HUES64 (cell line): ENCODE data around the gene FIBP.

Source experiments
- H3K27ac ChIP-seq: 2 replicates; pipeline ENCODE4 v1.7.0; 2013; ENCODE audit warnings: low read depth, low read length, inconsistent platforms
- H3K27me3 ChIP-seq: 2 replicates; pipeline ENCODE4 v1.6.1; 2013; ENCODE audit warnings: mild to moderate bottlenecking, low read length; ENCODE audit not compliant: insufficient read depth
- H3K36me3 ChIP-seq: 2 replicates; pipeline ENCODE4 v1.6.1; 2013; ENCODE audit warnings: mild to moderate bottlenecking, low read length; ENCODE audit not compliant: insufficient read depth
- H3K4me1 ChIP-seq: 2 replicates; pipeline ENCODE4 v1.6.1; 2013; ENCODE audit warnings: mild to moderate bottlenecking, low read length, moderate library complexity; ENCODE audit not compliant: insufficient read depth
- H3K4me3 ChIP-seq: 2 replicates; pipeline ENCODE4 v1.5.1; 2013; ENCODE audit warnings: mild to moderate bottlenecking, low read length, moderate library complexity
- H3K9ac ChIP-seq: 2 replicates; pipeline ENCODE4 v1.6.1; 2013; ENCODE audit warnings: mild to moderate bottlenecking, low read depth, low read length
- H3K9me3 ChIP-seq: 2 replicates; pipeline ENCODE4 v1.6.1; 2013; ENCODE audit warnings: low read depth, low read length; ENCODE audit not compliant: insufficient read depth
- WGBS: fragments of 150-250, 120-280 bp; methylation state at CpG from one replicate; pipeline ENCODE4 v1.1.7; 2013; ENCODE audit warnings: missing lambda C conversion rate; 5-methylcytosine and 5-hydroxymethylcytosine counted together

The FIBP gene

GRCh38 chr11:65873318-65874156 lies 14.7 kb downstream of the FIBP start:
- H3K9me3 ChIP-seq = no peaks in the 10 kb centered on the region
- no peaks in the 10 kb centered on the region for H3K36me3 ChIP-seq
- no peak overlapping the region for H3K27ac ChIP-seq
- 10% methylated on average over 54 of the region's 54 CpGs for WGBS
- H3K4me3 ChIP-seq = peak overlapping the region; percentile 80
- peak overlapping the region; percentile 39; the same call in 1 of the 2 replicates for H3K9ac ChIP-seq
- H3K4me1 ChIP-seq = no peaks in the 10 kb centered on the region; the same call in 1 of the 2 replicates
- H3K27me3 ChIP-seq = peaks cover 15% of the 10 kb centered on the region

GRCh38 chr11:65872586-65873317 lies 15.5 kb downstream of the FIBP start, which contains the start of gene EFEMP2:
TSS of gene EFEMP2 (minus strand) at chr11:65872800. CDS start at chr11:65872354, 446 bp downstream.
- under 1% methylated on average over 69 of the region's 69 CpGs for WGBS
- Histone ChIP-seq H3K9ac (peak within 1 kb of the TSS; percentile 61), H3K27ac (no peak within 1 kb of the TSS), H3K4me1 (no peaks in the 10 kb centered on the region; the same call in 1 of the 2 replicates), H3K36me3 (no peaks in the 10 kb centered on the region), H3K4me3 (peak within 1 kb of the TSS; percentile 80), H3K9me3 (no peaks in the 10 kb centered on the region), H3K27me3 (peaks cover 15% of the 10 kb centered on the region)

- H3K27ac ChIP-seq = no peak overlapping the region
- no peaks in the 10 kb centered on the region for H3K9me3 ChIP-seq
- peak overlapping the region; percentile 61 for H3K9ac ChIP-seq
- WGBS = 33% methylated on average over 26 of the region's 26 CpGs
- peak overlapping the region; percentile 80 for H3K4me3 ChIP-seq
- no peaks in the 10 kb centered on the region; the same call in 1 of the 2 replicates for H3K4me1 ChIP-seq
- no peaks in the 10 kb centered on the region for H3K36me3 ChIP-seq
- peaks cover 15% of the 10 kb centered on the region for H3K27me3 ChIP-seq
These were observed 16.3 kb downstream of the FIBP start for GRCh38 chr11:65871811-65872548.

GRCh38 chr11:65870706-65871681 lies 17.3 kb downstream of the FIBP start:
- Histone ChIP-seq H3K9me3 (no peaks in the 10 kb centered on the region), H3K36me3 (peaks cover 10% of the 10 kb centered on the region), H3K9ac (no peak overlapping the region), H3K4me1 (no peaks in the 10 kb centered on the region; the same call in 1 of the 2 replicates), H3K4me3 (no peak overlapping the region), H3K27ac (no peak overlapping the region), H3K27me3 (peaks cover 15% of the 10 kb centered on the region)
- 85% methylated on average over 24 of the region's 24 CpGs for WGBS

- Histone ChIP-seq H3K9ac (no peak overlapping the region), H3K27me3 (peaks cover 15% of the 10 kb centered on the region), H3K9me3 (no peaks in the 10 kb centered on the region), H3K4me1 (no peaks in the 10 kb centered on the region; the same call in 1 of the 2 replicates), H3K4me3 (no peak overlapping the region), H3K27ac (no peak overlapping the region), H3K36me3 (peaks cover 17% of the 10 kb centered on the region)
- WGBS = 96% methylated on average over 11 of the region's 11 CpGs
These were observed 18.0 kb downstream of the FIBP start for GRCh38 chr11:65870307-65870658.

- Histone ChIP-seq H3K9me3 (no peaks in the 10 kb centered on the region), H3K27me3 (peaks cover 15% of the 10 kb centered on the region), H3K4me1 (no peaks in the 10 kb centered on the region; the same call in 1 of the 2 replicates), H3K36me3 (peaks cover 22% of the 10 kb centered on the region), H3K4me3 (no peak overlapping the region), H3K27ac (no peak overlapping the region), H3K9ac (no peak overlapping the region)
- WGBS = 93% methylated on average over 24 of the region's 24 CpGs
These were observed 18.5 kb downstream of the FIBP start for GRCh38 chr11:65869643-65870306.

- peaks cover 15% of the 10 kb centered on the region for H3K27me3 ChIP-seq
- H3K36me3 ChIP-seq = peaks cover 30% of the 10 kb centered on the region
- no peaks in the 10 kb centered on the region; the same call in 1 of the 2 replicates for H3K4me1 ChIP-seq
- no peaks in the 10 kb centered on the region for H3K9me3 ChIP-seq
- H3K4me3 ChIP-seq = no peak overlapping the region
- no peak overlapping the region; the same call in 1 of the 2 replicates for H3K27ac ChIP-seq
- H3K9ac ChIP-seq = no peak overlapping the region
- WGBS = 88% methylated on average over 3 of the region's 3 CpGs
These were observed 19.4 kb downstream of the FIBP start for GRCh38 chr11:65868907-65869306.

GRCh38 chr11:65868076-65868667 lies 20.1 kb downstream of the FIBP start:
- Histone ChIP-seq H3K4me1 (no peaks in the 10 kb centered on the region; the same call in 1 of the 2 replicates), H3K27me3 (peaks cover 13% of the 10 kb centered on the region), H3K4me3 (peak overlapping the region; percentile 58), H3K9ac (no peak overlapping the region), H3K36me3 (peaks cover 38% of the 10 kb centered on the region), H3K9me3 (no peaks in the 10 kb centered on the region), H3K27ac (no peak overlapping the region)
- WGBS = 84% methylated on average over 18 of the region's 19 CpGs

GRCh38 chr11:65867284-65868071 lies 20.8 kb downstream of the FIBP start:
- no peak overlapping the region for H3K27ac ChIP-seq
- 50% methylated on average over 29 of the region's 29 CpGs for WGBS
- H3K36me3 ChIP-seq = peaks cover 45% of the 10 kb centered on the region
- no peak overlapping the region for H3K9ac ChIP-seq
- H3K9me3 ChIP-seq = no peaks in the 10 kb centered on the region
- H3K4me1 ChIP-seq = no peaks in the 10 kb centered on the region
- H3K4me3 ChIP-seq = peak overlapping the region; percentile 58
- peaks cover 10% of the 10 kb centered on the region for H3K27me3 ChIP-seq
